Activated CD8-positive, alpha-beta T cell treated with anti-CD3 and anti-CD28 coated beads, Interleukin-2, amount 10 ng/mL, durations not matched to agents 7 days and 5 days (primary cell): ENCODE data around the gene C10orf90. TPM values are rescaled to one million over a fixed set of nuclear protein-coding genes. Genes with fewer than 3 reads are reported as not detected.

Source experiments
- ATAC-seq: fragments of 150-1000 bp; cut with Tn5 transposase; one replicate; pipeline ENCODE4 v1.10.0; 2021; ENCODE audit warnings: moderate library complexity
- CTCF ChIA-PET: fragments of 350-600 bp; sonication (Branson Sonifier 250); formaldehyde crosslinking; loops from one replicate; lab custom pipeline; 2021; ENCODE audit warnings: antibody characterized with exemption; lab: Charles Lee
- POLR2A ChIA-PET: fragments of 350-600 bp; sonication (Branson Sonifier 250); formaldehyde crosslinking; loops from one replicate; lab custom pipeline; 2021; ENCODE audit warnings: antibody characterized with exemption; lab: Charles Lee
- DNase-seq: peaks from one replicate; pipeline ENCODE4 v3.0.0-alpha.2; 2020
- H3K27ac Mint-ChIP-seq: one replicate; pipeline ENCODE4 v1.8.0; 2021; ENCODE audit warnings: mild to moderate bottlenecking, mixed read lengths
- H3K27me3 Mint-ChIP-seq: one replicate; pipeline ENCODE4 v1.8.0; 2021; ENCODE audit warnings: low read depth, mixed read lengths
- H3K36me3 Mint-ChIP-seq: one replicate; pipeline ENCODE4 v1.8.0; 2021; ENCODE audit warnings: low read depth, mixed read lengths
- H3K4me1 Mint-ChIP-seq: one replicate; pipeline ENCODE4 v1.8.0; 2021; ENCODE audit warnings: low read depth, mixed read lengths
- H3K4me3 Mint-ChIP-seq: one replicate; pipeline ENCODE4 v1.8.0; 2021; ENCODE audit warnings: mild to moderate bottlenecking, mixed read lengths
- H3K9me3 Mint-ChIP-seq: one replicate; pipeline ENCODE4 v1.8.0; 2022; ENCODE audit warnings: mixed read lengths; ENCODE audit not compliant: insufficient read depth
- total RNA-seq, 2 experiments: library from RNA; stranded (reverse); gene quantifications; one replicate each; pipeline ENCODE4 v1.2.3, GENCODE V29; 2021

C10orf90 gene
- total RNA-seq, 2 experiments from 2014 or later: not detected

DNA sequence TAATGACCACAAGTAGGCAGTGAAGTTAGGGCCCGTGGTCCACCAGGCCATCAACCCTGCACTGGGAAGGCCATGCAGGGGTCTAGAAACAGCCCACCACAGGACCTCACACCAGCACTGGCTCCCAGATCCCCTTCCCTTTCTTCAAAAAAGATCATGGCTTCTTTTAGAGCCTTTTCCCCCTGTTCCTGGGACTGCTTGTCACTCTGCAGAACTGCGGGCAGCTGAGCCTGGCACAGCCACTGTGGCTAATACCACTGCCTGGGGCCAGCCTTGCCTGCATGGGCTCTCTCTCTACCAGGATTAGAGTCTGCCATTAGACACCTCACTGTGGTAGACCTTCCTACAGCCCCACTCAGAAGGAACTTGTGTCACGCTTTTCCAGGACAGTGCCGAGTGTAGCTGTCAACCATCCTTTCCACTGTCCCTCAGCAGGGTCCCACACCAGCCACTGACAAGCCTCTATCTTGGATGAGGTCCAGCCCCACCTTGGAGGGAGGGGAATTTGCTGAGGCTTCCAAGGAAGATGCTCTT, 19.0 kb upstream of the C10orf90 start:
- DNase-seq: no peak
- H3K27me3 Mint-ChIP-seq: no peaks in the 10 kb centered on the region
- no peak overlapping the region for H3K4me3 Mint-ChIP-seq
- ChIA-PET POLR2A (no interaction called here), CTCF (no interaction called here)
- H3K36me3 Mint-ChIP-seq: no peaks in the 10 kb centered on the region
- no peaks in the 10 kb centered on the region for H3K9me3 Mint-ChIP-seq
- H3K4me1 Mint-ChIP-seq: no peaks in the 10 kb centered on the region
- no peak for ATAC-seq
- H3K27ac Mint-ChIP-seq: no peak overlapping the region

DNA sequence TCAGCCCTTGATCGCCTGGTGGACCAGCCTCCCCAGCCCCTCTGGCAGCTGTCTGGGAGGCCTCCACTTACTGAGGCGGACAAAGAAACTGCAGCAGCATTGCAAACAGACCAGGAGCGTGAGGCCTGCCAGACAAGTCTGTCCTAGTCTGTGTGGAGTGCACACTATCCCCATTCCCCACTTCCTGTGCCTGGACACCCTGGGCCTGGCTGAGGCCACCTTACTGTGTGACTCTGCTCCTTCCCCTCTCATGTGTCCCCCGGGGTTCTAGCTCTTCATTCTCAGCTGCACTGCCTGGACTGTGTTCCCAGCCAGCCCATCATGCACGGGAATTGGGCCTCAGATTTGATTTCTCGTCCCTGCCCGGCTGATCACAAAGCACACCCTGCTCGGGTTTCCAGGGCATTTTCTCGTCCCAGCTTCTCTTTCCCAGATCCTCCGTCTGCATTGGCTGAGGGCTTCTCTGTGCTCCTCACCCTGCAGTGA, 16.7 kb upstream of the C10orf90 start:
- no peak overlapping the region for H3K27ac Mint-ChIP-seq
- no peaks in the 10 kb centered on the region for H3K36me3 Mint-ChIP-seq
- ChIA-PET CTCF (no interaction called here), POLR2A (no interaction called here)
- H3K27me3 Mint-ChIP-seq: no peaks in the 10 kb centered on the region
- H3K4me1 Mint-ChIP-seq: no peaks in the 10 kb centered on the region
- DNase-seq (no peak), ATAC-seq (no peak)
- no peak overlapping the region for H3K4me3 Mint-ChIP-seq
- H3K9me3 Mint-ChIP-seq: no peaks in the 10 kb centered on the region

DNA sequence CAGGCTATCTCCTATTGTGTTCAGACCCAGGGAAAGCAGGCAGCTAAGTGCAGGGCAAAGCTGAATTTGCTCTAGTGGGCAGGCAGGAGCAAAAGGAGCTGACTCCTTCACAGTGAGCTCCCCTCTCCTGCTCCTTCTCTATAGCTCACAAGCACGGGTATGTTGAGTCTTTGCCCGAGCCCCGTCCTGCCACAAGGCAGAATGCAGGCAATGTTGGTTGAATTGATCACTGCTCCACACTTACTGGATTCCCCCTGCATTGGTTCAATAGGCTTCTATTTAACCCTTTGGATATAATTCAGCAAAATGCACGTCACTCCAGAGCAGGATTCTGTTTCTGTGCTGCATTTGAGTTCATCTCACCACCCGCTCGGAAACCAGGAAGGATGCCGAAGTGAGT, 16.2 kb upstream of the C10orf90 start:
- no peaks in the 10 kb centered on the region for H3K9me3 Mint-ChIP-seq
- DNase-seq (no peak), ATAC-seq (no peak)
- no peaks in the 10 kb centered on the region for H3K27me3 Mint-ChIP-seq
- H3K27ac Mint-ChIP-seq: no peak overlapping the region
- no peak overlapping the region for H3K4me3 Mint-ChIP-seq
- ChIA-PET POLR2A (no interaction called here), CTCF (no interaction called here)
- H3K4me1 Mint-ChIP-seq: no peaks in the 10 kb centered on the region
- H3K36me3 Mint-ChIP-seq: no peaks in the 10 kb centered on the region

- ChIA-PET POLR2A (no interaction called here), CTCF (no interaction called here)
- Mint-ChIP-seq H3K27ac (no peak overlapping the region), H3K9me3 (no peaks in the 10 kb centered on the region), H3K27me3 (no peaks in the 10 kb centered on the region), H3K4me3 (no peak overlapping the region), H3K4me1 (no peaks in the 10 kb centered on the region), H3K36me3 (no peaks in the 10 kb centered on the region)
- DNase-seq (no peak), ATAC-seq (no peak)
These were observed 15.8 kb upstream of the C10orf90 start for GRCh38 chr10:126686268-126686667.

- no peak overlapping the region for H3K27ac Mint-ChIP-seq
- H3K36me3 Mint-ChIP-seq: no peaks in the 10 kb centered on the region
- no peak for DNase-seq
- ChIA-PET POLR2A (no interaction called here), CTCF (no interaction called here)
- no peaks in the 10 kb centered on the region for H3K9me3 Mint-ChIP-seq
- ATAC-seq: no peak
- no peaks in the 10 kb centered on the region for H3K27me3 Mint-ChIP-seq
- H3K4me1 Mint-ChIP-seq: no peaks in the 10 kb centered on the region
- no peak overlapping the region for H3K4me3 Mint-ChIP-seq
These were observed 15.3 kb upstream of the C10orf90 start for GRCh38 chr10:126685756-126686155.

DNA sequence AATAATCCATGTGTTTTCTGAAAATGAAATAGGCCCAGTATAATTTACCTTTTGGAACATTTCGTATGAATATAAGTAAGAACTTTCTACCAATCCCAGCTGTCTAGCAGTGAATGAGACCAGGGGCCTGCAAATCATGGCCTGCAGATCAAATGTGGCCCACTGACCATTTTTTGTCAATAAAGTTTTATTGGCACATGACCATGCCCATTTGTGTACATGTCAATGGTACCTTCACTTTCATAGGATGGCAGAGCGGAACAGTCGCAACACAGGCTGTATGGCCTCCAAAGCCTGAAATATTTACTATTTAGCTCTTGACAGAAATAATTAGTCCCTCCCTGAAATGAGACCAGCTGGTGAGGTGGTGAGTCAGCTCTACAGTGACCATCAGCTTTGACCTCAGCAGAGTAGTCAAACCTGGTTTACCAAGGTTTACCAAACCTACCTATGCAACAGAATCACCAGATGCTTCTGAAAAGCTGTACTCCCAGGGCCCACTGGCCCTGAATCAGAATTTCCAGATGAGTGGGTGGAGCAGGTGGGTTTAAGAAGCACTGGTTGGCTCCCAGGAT, 13.8 kb upstream of the C10orf90 start:
- Mint-ChIP-seq H3K27ac (no peak overlapping the region), H3K4me1 (no peaks in the 10 kb centered on the region), H3K27me3 (no peaks in the 10 kb centered on the region), H3K36me3 (no peaks in the 10 kb centered on the region), H3K4me3 (no peak overlapping the region), H3K9me3 (no peaks in the 10 kb centered on the region)
- DNase-seq: no peak
- CTCF ChIA-PET: no interaction called here
- no peak for ATAC-seq
- POLR2A ChIA-PET: no interaction called here

- CTCF ChIA-PET: no interaction called here
- DNase-seq: no peak
- no peak for ATAC-seq
- POLR2A ChIA-PET: no interaction called here
- Mint-ChIP-seq H3K4me3 (no peak overlapping the region), H3K9me3 (no peaks in the 10 kb centered on the region), H3K27ac (no peak overlapping the region), H3K4me1 (no peaks in the 10 kb centered on the region), H3K36me3 (no peaks in the 10 kb centered on the region), H3K27me3 (no peaks in the 10 kb centered on the region)
These were observed 13.0 kb upstream of the C10orf90 start for GRCh38 chr10:126683466-126683865.

GRCh38 chr10:126675656-126676438, 5.4 kb upstream of the C10orf90 start:
- DNase-seq (no peak), ATAC-seq (no peak)
- no peaks in the 10 kb centered on the region for H3K4me1 Mint-ChIP-seq
- CTCF ChIA-PET: no interaction called here
- H3K27ac Mint-ChIP-seq: no peak overlapping the region
- POLR2A ChIA-PET: no interaction called here
- no peak overlapping the region for H3K4me3 Mint-ChIP-seq
- H3K27me3 Mint-ChIP-seq: no peaks in the 10 kb centered on the region
- peaks cover 4% of the 10 kb centered on the region for H3K9me3 Mint-ChIP-seq
- H3K36me3 Mint-ChIP-seq: no peaks in the 10 kb centered on the region

DNA sequence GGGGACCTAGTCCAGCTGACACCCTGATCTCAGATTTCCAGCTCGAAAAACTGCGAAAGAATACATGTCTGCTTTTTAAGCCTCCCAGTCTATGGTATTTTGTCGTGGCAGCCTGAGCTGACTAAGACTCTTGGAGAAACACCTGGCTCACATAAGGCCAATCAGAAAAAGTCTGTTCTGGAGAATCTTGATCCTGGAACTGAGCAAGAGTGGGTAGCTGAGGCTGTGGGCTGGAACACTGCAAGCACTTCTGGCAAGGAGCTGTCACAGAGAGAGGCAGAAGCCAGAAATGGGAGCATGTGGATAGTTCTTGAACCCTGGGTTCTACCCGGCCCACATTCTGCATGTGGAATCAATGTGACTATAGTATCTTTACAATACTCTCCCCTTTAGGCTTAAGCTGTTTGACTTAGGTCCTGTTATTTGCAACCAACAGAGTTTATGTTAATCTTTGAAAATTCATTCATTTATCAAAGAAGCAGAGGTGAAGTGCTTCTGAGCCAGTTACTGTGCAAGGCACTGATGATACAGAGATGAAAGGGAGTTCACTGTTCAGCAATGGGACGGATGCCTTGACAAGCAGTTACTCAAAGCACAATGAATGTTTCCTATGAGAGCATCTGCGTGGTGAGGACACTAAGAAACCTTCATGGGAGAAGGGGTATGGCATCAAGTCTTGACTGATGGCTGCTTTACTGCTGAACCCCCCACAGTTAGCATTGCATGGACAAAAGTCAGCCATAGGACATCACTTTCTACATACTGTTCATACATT, 4.4 kb upstream of the C10orf90 start:
- no peak overlapping the region for H3K27ac Mint-ChIP-seq
- H3K9me3 Mint-ChIP-seq: peaks cover 7% of the 10 kb centered on the region
- CTCF ChIA-PET: no interaction called here
- no peaks in the 10 kb centered on the region for H3K4me1 Mint-ChIP-seq
- no peak overlapping the region for H3K4me3 Mint-ChIP-seq
- ATAC-seq (no peak), DNase-seq (no peak)
- H3K36me3 Mint-ChIP-seq: no peaks in the 10 kb centered on the region
- POLR2A ChIA-PET: interaction anchor here (0.6 kb wide), 1 partner anchor 899 kb away, joined by 3 read pairs; no protein-coding TSS in a partner anchor
- H3K27me3 Mint-ChIP-seq: no peaks in the 10 kb centered on the region

GRCh38 chr10:126673565-126673964, 3.1 kb upstream of the C10orf90 start:
- H3K27ac Mint-ChIP-seq: no peak overlapping the region
- peaks cover 7% of the 10 kb centered on the region for H3K9me3 Mint-ChIP-seq
- H3K4me3 Mint-ChIP-seq: no peak overlapping the region
- ChIA-PET POLR2A (no interaction called here), CTCF (no interaction called here)
- no peaks in the 10 kb centered on the region for H3K27me3 Mint-ChIP-seq
- H3K36me3 Mint-ChIP-seq: no peaks in the 10 kb centered on the region
- no peak for ATAC-seq
- DNase-seq: no peak
- no peaks in the 10 kb centered on the region for H3K4me1 Mint-ChIP-seq

- Mint-ChIP-seq H3K4me3 (no peak overlapping the region), H3K27ac (no peak overlapping the region), H3K9me3 (peaks cover 7% of the 10 kb centered on the region), H3K4me1 (no peaks in the 10 kb centered on the region), H3K36me3 (no peaks in the 10 kb centered on the region), H3K27me3 (no peaks in the 10 kb centered on the region)
- DNase-seq: no peak
- ATAC-seq: no peak
- ChIA-PET CTCF (no interaction called here), POLR2A (no interaction called here)
These were observed 996 bp upstream of the C10orf90 start for GRCh38 chr10:126671402-126671975.

- H3K36me3 Mint-ChIP-seq: no peaks in the 10 kb centered on the region
- no peaks in the 10 kb centered on the region for H3K27me3 Mint-ChIP-seq
- CTCF ChIA-PET: no interaction called here
- H3K27ac Mint-ChIP-seq: no peak overlapping the region
- H3K9me3 Mint-ChIP-seq: peaks cover 7% of the 10 kb centered on the region
- no peak for DNase-seq
- H3K4me3 Mint-ChIP-seq: no peak overlapping the region
- no peaks in the 10 kb centered on the region for H3K4me1 Mint-ChIP-seq
- POLR2A ChIA-PET: no interaction called here
- no peak for ATAC-seq
These were observed 385 bp upstream of the C10orf90 start for GRCh38 chr10:126670895-126671261.
